HepG2 (cell line): Measurements from ENCODE around the gene GRIN2C. TPM values are rescaled to one million over a fixed set of nuclear protein-coding genes. Genes with fewer than 3 reads are reported as not detected.

ENCODE experiments used
- AHR ChIP-seq: IDR thresholded peaks from 2 replicates; pipeline ENCODE4 v1.6.1; 2018; ENCODE audit warnings: missing genetic modification reagents, missing compliant biosample characterization
- CCAR2 ChIP-seq: fragments of 200-400 bp; formaldehyde crosslinking; optimal IDR thresholded peaks from 2 replicates; pipeline ENCODE3; 2018; ENCODE audit warnings: low read depth, mild to moderate bottlenecking, low read length, moderate library complexity
- GABPA ChIP-seq, 2 experiments: IDR thresholded peaks; 2 replicates each; pipeline ENCODE4 v1.6.1; 2011 to 2016; ENCODE audit warnings: low read depth in 2 of 2, low read length in 1 of 2, missing biosample characterization in 1 of 2, missing genetic modification characterization in 1 of 2
- GATAD1 ChIP-seq: IDR thresholded peaks from 2 replicates; pipeline ENCODE4 v1.6.1; 2016; ENCODE audit warnings: missing genetic modification reagents, missing compliant biosample characterization
- GTF2F1 ChIP-seq: fragments of 150-350 bp; IDR thresholded peaks from 2 replicates; pipeline ENCODE4 v1.6.1; 2014; ENCODE audit warnings: low read length
- HDAC1 ChIP-seq: sonication (generic); formaldehyde crosslinking; IDR thresholded peaks from 2 replicates; pipeline ENCODE4 v1.5.1; 2020; ENCODE audit warnings: mild to moderate bottlenecking, missing genetic modification reagents
- HNRNPUL1 ChIP-seq: fragments of 200-400 bp; formaldehyde crosslinking; IDR thresholded peaks from 2 replicates; pipeline ENCODE4 v1.6.1; 2017; ENCODE audit warnings: low read depth, mild to moderate bottlenecking, low read length, moderate library complexity
- HOXA3 ChIP-seq: sonication (generic); formaldehyde crosslinking; IDR thresholded peaks from 2 replicates; pipeline ENCODE4 v1.5.0; 2020; ENCODE audit warnings: missing genetic modification reagents
- KIAA2018 ChIP-seq: sonication (generic); formaldehyde crosslinking; IDR thresholded peaks from 2 replicates; pipeline ENCODE4 v1.5.0; 2020; ENCODE audit warnings: mild to moderate bottlenecking, missing genetic modification reagents, borderline replicate concordance
- MXD3 ChIP-seq: IDR thresholded peaks from 2 replicates; pipeline ENCODE4 v1.6.1; 2016; ENCODE audit warnings: mild to moderate bottlenecking, missing biosample characterization, missing genetic modification reagents
- MYPOP ChIP-seq: sonication (generic); formaldehyde crosslinking; IDR thresholded peaks from 2 replicates; pipeline ENCODE4 v1.8.1; 2023; ENCODE audit warnings: mild to moderate bottlenecking, moderate library complexity, missing genetic modification reagents
- NFE2L2 ChIP-seq: fragments of 150-350 bp; IDR thresholded peaks from 2 replicates; pipeline ENCODE4 v1.6.1; 2014; ENCODE audit warnings: low read length
- PCBP2 ChIP-seq: fragments of 200-400 bp; formaldehyde crosslinking; optimal IDR thresholded peaks from 2 replicates; pipeline ENCODE3; 2018; ENCODE audit warnings: low read length, low read depth; ENCODE audit not compliant: poor library complexity, severe bottlenecking
- SP1 ChIP-seq, 2 experiments: fragments of 450-650 bp in 1 of 2; sonication (generic) in 1 of 2; formaldehyde crosslinking in 1 of 2; IDR thresholded peaks; 2 replicates each; pipeline versions ENCODE4 v1.4.0 to v1.6.1; 2016 to 2020; ENCODE audit warnings: missing genetic modification reagents in 1 of 2
- TRIM24 ChIP-seq: sonication (generic); formaldehyde crosslinking; IDR thresholded peaks from 2 replicates; pipeline ENCODE4 v1.8.0; 2022; ENCODE audit warnings: mild to moderate bottlenecking, missing genetic modification reagents
- XRCC5 ChIP-seq: fragments of 200-400 bp; formaldehyde crosslinking; optimal IDR thresholded peaks from 2 replicates; pipeline ENCODE3; 2017; ENCODE audit warnings: mild to moderate bottlenecking, low read length
- ZMYM3 ChIP-seq: sonication (generic); formaldehyde crosslinking; IDR thresholded peaks from 2 replicates; pipeline ENCODE4 v1.5.1; 2020; ENCODE audit warnings: mild to moderate bottlenecking, missing genetic modification reagents
- ZNF574 ChIP-seq: sonication (generic); formaldehyde crosslinking; IDR thresholded peaks from 2 replicates; pipeline ENCODE4 v1.4.0; 2020; ENCODE audit warnings: missing genetic modification reagents
- ZNF619 ChIP-seq: sonication (generic); formaldehyde crosslinking; IDR thresholded peaks from 2 replicates; pipeline ENCODE4 v1.4.0; 2020; ENCODE audit warnings: mild to moderate bottlenecking, missing genetic modification reagents
- polyA plus RNA-seq, 8 experiments: library from polyadenylated mRNA; depleted of rRNA in 3 of 8; stranded (reverse) in 7 of 8; unstranded in 1 of 8; fragments of >200 nt; fragmentation: Illumina TruSeq in 4 of 8; extraction: Trizol in 4 of 8; gene quantifications; 2 replicates each; pipeline versions ENCODE4 v1.2.1 to v1.2.3, GENCODE V29; 2011 to 2016; ENCODE audit warnings: low read depth in 4 of 8, missing spikeins in 1 of 8, mixed read lengths in 1 of 8; ENCODE audit not compliant: insufficient read depth in 1 of 8
- total RNA-seq, 5 experiments: library from RNA; depleted of rRNA; stranded (reverse); fragments of >200 nt; fragmentation: Illumina TruSeq; extraction: Trizol; gene quantifications; 2 replicates each; pipeline ENCODE4 v1.2.3, GENCODE V29; 2016; ENCODE audit warnings: low read depth in 1 of 5

GRIN2C gene
- total and polyA plus RNA-seq, 2 of the 13 experiments (the other 11 are each of a cell fraction or from before 2014, with no cell fraction given) = 0.03 to 0.11 TPM

GRCh38 chr17:74842146-74842598 is 17.5 kb downstream of the GRIN2C start (continued):
- TF ChIP-seq AHR (CRISPR knock-in tag) (0 out of 2 replicates have a peak, but pooled peaks have one; percentile 26), TRIM24 (CRISPR knock-in tag) (no peak), GABPA (IDR thresholded peaks at IDR 0.05; ENCODE audit: low read depth, low read length) (no peak), GABPA (CRISPR knock-in tag; IDR thresholded peaks at IDR 0.05; ENCODE audit: low read depth) (no peak), GATAD1 (CRISPR knock-in tag) (no peak), ZNF619 (no peak), CCAR2 (no peak), NFE2L2 (no peak), ZMYM3 (no peak), MXD3 (no peak), HNRNPUL1 (no peak), HDAC1 (peak; percentile 43; the same call in 1 of the 2 replicates), ZNF574 (CRISPR knock-in tag) (no peak), MYPOP (CRISPR knock-in tag) (no peak), SP1 (IDR thresholded peaks at IDR 0.05) (no peak), SP1 (CRISPR knock-in tag; IDR thresholded peaks at IDR 0.05) (no peak), HOXA3 (CRISPR knock-in tag) (no peak), KIAA2018 (CRISPR knock-in tag) (no peak), XRCC5 (no peak), GTF2F1 (no peak), PCBP2 (no peak)
